IPS-15b (cell line): ENCODE measurements around the gene FOXN4.

Experiments used
- H3K27me3 ChIP-seq: one replicate; pipeline ENCODE4 v1.6.1; 2013; ENCODE audit warnings: low read length; ENCODE audit not compliant: control insufficient read depth, insufficient read depth
- H3K36me3 ChIP-seq: one replicate; pipeline ENCODE4 v1.6.1; 2013; ENCODE audit warnings: low read length; ENCODE audit not compliant: control insufficient read depth, insufficient read depth
- H3K4me1 ChIP-seq: one replicate; pipeline ENCODE4 v1.6.1; 2013; ENCODE audit warnings: mild to moderate bottlenecking, low read length; ENCODE audit not compliant: control insufficient read depth, insufficient read depth
- H3K4me3 ChIP-seq: one replicate; pipeline ENCODE4 v1.5.1; 2013; ENCODE audit warnings: low read depth, low read length
- H3K9ac ChIP-seq: one replicate; pipeline ENCODE4 v1.6.1; 2013; ENCODE audit warnings: low read depth, mild to moderate bottlenecking, low read length
- H3K9me3 ChIP-seq: one replicate; pipeline ENCODE4 v1.6.1; 2013; ENCODE audit warnings: mild to moderate bottlenecking, low read length; ENCODE audit not compliant: control insufficient read depth, insufficient read depth

FOXN4 gene

DNA sequence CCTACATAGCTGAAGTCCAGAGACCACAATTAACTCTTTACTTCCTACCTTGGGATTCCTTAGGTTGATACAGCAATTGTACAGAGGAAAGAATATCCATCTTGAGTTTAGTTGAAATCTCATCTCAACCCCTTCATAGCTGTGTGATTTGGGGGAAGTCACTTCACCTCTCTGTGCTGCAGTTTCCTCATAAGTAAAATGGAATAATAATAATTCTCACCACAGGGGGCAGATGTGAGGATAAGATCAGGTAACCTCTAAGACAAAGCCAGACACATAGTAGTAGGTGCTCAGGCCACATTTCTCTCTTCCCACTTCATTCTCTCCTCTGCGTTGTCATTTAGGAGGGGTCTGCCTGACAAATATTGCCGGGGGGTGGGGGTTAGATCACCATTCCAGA, 6.7 kb downstream of the FOXN4 start:
- no peak overlapping the region for H3K4me3 ChIP-seq
- H3K36me3 ChIP-seq, result no peaks in the 10 kb centered on the region
- peaks cover 12% of the 10 kb centered on the region for H3K27me3 ChIP-seq
- H3K9ac ChIP-seq, result no peak overlapping the region
- no peaks in the 10 kb centered on the region for H3K9me3 ChIP-seq
- H3K4me1 ChIP-seq, result no peaks in the 10 kb centered on the region

DNA sequence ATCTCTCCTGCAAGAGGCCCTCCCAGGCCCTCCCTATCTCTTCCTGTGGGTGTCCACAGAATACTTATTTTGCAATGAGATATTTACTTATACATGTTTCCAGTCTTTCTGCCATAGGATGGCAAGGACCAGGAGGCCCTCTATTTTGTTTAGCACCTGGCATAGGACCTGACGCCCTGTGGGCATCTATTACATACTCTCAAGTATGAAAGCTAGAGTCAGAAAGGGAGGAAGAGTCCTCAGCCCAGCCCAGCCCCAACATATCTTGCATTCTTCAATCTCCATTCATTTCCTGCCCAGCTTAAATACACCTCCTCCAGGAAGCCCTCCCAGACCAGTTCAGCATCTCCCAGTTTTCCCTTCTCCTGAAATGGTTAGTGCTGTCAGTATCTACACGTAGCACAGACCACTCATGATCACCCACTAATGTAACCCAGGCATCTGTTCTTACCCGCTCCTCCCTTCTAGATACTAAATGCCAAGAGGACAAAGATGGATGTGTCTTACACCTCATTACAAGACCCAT, 7.4 kb downstream of the FOXN4 start:
- no peaks in the 10 kb centered on the region for H3K4me1 ChIP-seq
- H3K4me3 ChIP-seq, result no peak overlapping the region
- no peaks in the 10 kb centered on the region for H3K9me3 ChIP-seq
- H3K36me3 ChIP-seq, result no peaks in the 10 kb centered on the region
- H3K9ac ChIP-seq, result no peak overlapping the region
- H3K27me3 ChIP-seq, result peaks cover 6% of the 10 kb centered on the region

DNA sequence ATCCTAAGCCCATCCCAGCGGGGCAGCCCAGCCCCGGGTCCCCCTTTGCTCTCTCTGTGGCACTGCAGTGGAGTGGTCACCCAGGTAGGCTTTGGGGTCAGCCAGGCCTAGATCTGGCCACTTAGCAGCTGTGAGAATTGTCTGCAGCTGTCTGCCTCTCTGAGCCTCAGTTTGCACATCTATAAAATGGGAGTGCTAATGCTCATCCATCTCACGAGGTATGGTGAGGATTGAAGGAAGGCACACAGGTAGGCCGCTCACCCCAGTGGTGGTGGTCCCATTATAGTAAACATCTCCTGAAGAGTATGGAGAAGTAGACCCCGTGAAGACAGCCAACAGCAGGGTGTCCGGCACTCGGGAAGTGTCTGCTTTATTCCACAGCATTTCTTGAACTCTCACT, 9.2 kb downstream of the FOXN4 start:
- Histone ChIP-seq H3K4me3 (no peak overlapping the region), H3K9me3 (no peaks in the 10 kb centered on the region), H3K9ac (no peak overlapping the region), H3K27me3 (no peaks in the 10 kb centered on the region), H3K36me3 (no peaks in the 10 kb centered on the region), H3K4me1 (no peaks in the 10 kb centered on the region)

DNA sequence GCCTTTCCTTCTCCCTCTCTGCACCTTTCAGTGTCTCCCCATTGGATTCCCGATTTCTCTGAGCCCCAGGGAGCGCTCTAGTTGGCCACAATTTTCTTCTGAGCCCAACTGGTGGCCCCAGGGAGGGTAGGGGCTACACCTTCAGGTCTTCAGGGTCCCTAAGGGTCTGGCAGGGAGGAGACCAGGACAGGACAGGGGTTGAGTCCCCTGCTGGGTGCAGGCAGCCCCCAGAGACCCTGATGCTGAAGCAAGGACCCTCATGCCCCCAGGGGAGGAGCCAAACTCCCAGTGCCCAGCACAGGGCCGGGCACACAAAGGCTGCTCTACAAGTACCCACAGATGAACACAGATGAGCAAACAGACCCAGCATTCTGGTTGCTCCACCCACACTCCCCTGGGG, 12.7 kb downstream of the FOXN4 start:
- Histone ChIP-seq H3K9me3 (no peaks in the 10 kb centered on the region), H3K27me3 (no peaks in the 10 kb centered on the region), H3K4me1 (no peaks in the 10 kb centered on the region), H3K9ac (no peak overlapping the region), H3K4me3 (no peak overlapping the region), H3K36me3 (no peaks in the 10 kb centered on the region)

DNA sequence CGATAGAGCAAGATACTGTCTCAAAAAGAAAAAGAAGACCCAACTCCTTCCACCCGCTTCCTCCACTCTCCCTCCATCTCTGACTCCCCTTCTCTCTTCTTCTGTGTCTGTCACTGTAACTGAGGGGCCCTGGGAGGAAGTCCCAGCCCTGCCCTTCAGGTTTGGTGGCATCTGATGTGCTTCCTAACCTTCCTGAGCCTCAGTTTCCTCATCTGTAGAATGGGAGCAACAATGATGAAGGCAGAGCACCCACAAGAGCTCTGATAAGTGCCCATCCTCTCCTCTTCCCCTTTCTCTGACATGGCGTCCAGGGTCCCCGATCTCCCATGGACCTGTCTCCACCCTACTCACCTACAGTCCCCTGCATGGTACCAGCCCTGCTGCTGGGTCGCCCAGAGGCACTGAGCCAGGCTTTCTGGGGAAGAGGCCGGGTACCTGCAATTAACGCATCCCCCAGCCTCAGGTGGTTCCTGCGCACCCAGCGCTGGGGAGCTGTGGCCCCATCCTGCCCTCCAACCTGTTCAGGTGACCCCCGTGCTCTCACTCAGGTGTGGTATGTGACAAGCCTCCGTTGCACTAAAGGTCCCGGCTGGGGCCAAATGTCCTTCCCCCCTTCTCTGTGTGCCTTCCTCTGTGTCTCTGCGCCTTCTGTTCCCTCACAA, 13.2 kb downstream of the FOXN4 start:
- no peak overlapping the region for H3K4me3 ChIP-seq
- H3K36me3 ChIP-seq, result no peaks in the 10 kb centered on the region
- no peaks in the 10 kb centered on the region for H3K9me3 ChIP-seq
- H3K27me3 ChIP-seq, result no peaks in the 10 kb centered on the region
- H3K9ac ChIP-seq, result no peak overlapping the region
- no peaks in the 10 kb centered on the region for H3K4me1 ChIP-seq

DNA sequence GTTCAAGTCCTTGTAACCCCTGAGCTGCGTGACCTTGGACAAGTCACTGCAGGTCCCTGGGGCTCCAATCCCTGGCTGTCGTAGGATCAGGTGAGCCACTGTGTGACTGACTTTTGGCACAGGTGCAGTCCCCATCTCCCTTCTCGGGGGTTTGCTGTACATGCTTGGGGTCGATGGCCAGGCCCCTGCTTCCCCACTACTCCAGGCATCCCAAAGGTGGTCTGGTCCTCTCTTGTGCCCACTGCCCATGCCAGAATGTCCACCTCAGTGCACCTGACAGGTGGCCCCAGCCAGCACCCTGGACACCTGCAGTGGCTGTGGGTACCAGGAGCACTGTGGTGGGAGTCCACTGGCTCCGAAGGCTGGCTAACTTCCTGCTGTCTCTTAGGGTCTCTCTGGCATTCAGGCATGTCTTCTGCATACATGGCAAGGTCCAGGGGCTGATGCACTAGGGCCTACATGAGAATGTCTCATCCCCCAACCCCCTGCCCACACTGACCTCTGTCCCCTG, 14.7 kb downstream of the FOXN4 start:
- Histone ChIP-seq H3K36me3 (no peaks in the 10 kb centered on the region), H3K4me3 (no peak overlapping the region), H3K9ac (no peak overlapping the region), H3K4me1 (no peaks in the 10 kb centered on the region), H3K27me3 (no peaks in the 10 kb centered on the region), H3K9me3 (no peaks in the 10 kb centered on the region)

DNA sequence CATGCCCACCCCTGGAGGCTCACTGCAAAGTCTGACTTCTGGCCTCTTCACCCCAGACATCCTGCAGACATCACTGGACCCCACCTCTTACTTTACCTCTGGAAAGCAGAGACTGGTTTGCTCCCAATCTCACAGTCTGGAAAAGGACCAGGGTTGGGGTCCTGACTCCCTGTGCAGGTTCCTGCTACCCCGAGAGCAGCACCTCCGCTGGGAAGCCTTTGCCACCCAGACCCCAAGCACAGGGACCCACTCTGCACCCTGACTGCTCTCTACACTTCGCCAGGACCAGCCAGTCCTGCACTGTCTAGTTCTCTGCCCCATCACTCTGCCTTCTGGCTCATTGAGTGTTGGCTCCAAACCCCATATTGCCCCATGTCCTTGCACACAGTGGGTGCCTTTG, 16.0 kb downstream of the FOXN4 start:
- H3K9ac ChIP-seq, result no peak overlapping the region
- H3K4me3 ChIP-seq, result no peak overlapping the region
- H3K36me3 ChIP-seq, result no peaks in the 10 kb centered on the region
- H3K4me1 ChIP-seq, result no peaks in the 10 kb centered on the region
- H3K27me3 ChIP-seq, result no peaks in the 10 kb centered on the region
- H3K9me3 ChIP-seq, result no peaks in the 10 kb centered on the region

DNA sequence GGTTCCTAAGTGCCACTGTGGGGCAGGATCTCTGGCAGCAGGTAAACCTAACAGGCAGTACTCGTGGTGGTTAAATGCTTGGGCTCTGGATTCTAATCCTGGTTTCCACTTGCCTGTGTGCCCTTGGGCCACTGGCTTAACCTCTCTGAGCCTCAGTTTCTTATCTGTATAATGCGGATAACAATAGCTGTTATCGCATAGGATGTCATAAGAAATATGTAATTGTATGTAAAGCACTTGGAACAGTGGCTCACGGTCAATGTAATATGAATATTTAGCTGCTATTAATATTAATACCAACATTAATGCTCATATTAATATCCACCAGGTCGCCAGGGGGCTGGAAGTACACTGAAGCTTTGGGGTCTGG, 16.8 kb downstream of the FOXN4 start:
- Histone ChIP-seq H3K9ac (no peak overlapping the region), H3K4me3 (no peak overlapping the region), H3K9me3 (no peaks in the 10 kb centered on the region), H3K4me1 (no peaks in the 10 kb centered on the region), H3K36me3 (peaks cover 2% of the 10 kb centered on the region), H3K27me3 (no peaks in the 10 kb centered on the region)

DNA sequence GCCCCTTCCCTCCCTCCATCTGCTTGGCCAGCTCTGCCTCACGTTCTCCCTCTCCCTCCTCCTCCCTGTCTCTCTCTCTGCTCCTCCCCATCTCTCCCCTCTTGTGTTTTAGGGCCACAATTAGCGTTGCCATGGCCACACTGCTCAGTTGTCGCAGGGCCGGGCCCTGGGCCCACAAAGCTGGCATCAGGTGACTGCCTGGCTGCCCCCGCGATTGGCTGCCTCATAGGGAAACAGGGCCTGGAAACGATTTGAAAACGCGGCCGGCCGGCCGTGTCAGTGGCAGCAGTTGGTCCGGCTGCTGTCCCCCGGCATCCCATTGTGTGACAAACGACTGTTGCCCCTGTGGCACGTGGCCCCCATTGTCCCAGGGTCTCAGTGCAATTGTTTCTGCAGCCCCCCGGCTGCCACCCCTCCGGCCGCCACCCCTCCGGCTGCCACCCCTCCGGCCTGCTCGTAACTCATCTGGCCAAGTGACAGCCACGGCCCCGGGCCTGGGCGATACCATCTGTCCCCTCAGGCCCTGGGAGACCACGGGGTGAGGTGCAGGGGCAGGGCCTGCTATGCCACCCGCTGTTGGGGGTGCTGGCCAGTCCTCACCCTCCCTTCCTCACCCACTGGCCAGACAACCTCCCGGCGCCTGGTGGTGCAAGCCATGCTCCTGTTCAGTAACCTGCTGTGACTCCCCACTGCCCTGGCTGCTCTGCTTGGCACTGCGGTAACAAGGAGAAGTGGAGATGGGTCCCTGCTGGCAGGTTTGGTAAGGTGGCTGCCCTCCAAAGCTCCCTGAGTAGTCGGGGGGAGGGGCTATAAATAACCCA, 17.4 kb downstream of the FOXN4 start:
- no peak overlapping the region for H3K9ac ChIP-seq
- H3K27me3 ChIP-seq, result no peaks in the 10 kb centered on the region
- H3K9me3 ChIP-seq, result no peaks in the 10 kb centered on the region
- H3K4me1 ChIP-seq, result no peaks in the 10 kb centered on the region
- H3K36me3 ChIP-seq, result peaks cover 2% of the 10 kb centered on the region
- no peak overlapping the region for H3K4me3 ChIP-seq

DNA sequence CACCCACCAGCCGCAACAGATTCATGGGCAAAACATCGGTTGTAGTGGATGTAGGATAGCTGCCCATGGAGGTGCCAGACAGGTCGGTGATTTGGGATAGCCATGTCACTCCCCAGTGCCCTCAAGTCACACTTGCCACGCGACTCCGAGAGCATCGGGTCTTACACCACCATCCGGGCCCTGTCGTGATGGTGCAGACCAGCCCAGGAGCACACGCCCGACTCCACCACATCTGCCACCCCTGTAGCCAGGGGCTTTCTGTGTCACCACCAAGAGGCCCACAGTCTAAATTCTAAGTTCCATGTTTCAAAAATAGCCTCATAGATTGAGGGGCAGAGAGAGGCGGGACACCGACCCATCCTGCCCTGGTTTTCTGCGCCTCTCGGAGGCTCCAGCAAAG, 18.0 kb downstream of the FOXN4 start:
- Histone ChIP-seq H3K9ac (no peak overlapping the region), H3K27me3 (no peaks in the 10 kb centered on the region)

DNA sequence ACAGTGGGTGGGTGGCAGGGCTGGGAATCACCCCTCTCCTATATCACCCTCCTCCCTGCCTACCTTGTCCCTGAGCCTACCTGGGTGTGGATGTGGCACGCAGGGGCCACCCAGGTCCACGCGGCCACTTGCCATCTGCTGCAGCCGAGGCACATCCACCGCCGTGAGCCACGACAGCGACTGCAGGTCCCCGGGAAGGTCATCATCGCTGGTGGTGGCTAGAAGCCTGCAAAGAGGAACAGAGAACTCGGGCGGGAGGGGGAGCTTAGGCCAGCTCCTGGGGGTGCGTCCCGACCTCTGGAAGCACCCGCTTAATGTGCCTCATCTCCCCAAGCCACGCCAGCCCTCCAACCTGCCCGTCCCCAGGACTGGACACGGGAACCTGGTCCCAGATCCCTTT, 19.0 kb downstream of the FOXN4 start:
- Histone ChIP-seq H3K9ac (no peak overlapping the region), H3K36me3 (peaks cover 2% of the 10 kb centered on the region), H3K4me3 (no peak overlapping the region), H3K4me1 (no peaks in the 10 kb centered on the region), H3K27me3 (no peaks in the 10 kb centered on the region), H3K9me3 (no peaks in the 10 kb centered on the region)

More for the DNA sequence above, 18.0 kb downstream of the FOXN4 start:
- H3K36me3 ChIP-seq, result peaks cover 2% of the 10 kb centered on the region
- no peaks in the 10 kb centered on the region for H3K4me1 ChIP-seq
- H3K4me3 ChIP-seq, result no peak overlapping the region
- H3K9me3 ChIP-seq, result no peaks in the 10 kb centered on the region

DNA sequence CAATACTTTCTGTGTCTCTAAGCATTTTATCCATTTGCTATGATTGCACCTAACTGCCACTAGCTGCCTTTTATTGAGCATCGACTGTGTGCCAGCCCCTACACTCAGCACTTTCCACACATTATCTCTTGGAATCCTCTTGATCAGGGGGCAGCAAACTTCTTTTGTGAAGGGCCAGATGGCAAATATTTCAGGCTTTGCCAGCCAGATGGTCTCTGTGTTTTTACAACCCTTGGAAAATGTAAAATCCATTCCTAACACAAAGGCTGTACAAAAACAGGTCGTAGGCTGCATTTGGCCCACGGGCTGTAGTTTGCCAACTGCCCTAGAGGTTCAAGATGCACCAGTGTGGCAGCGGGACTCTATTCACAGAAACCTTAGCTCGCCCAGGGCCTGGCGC, 19.5 kb downstream of the FOXN4 start:
- Histone ChIP-seq H3K36me3 (peaks cover 2% of the 10 kb centered on the region), H3K9me3 (no peaks in the 10 kb centered on the region), H3K4me3 (no peak overlapping the region), H3K27me3 (no peaks in the 10 kb centered on the region), H3K4me1 (no peaks in the 10 kb centered on the region), H3K9ac (no peak overlapping the region)
